HepG2 (cell line): ENCODE data around the gene REEP3. TPM values are rescaled to one million over a fixed set of nuclear protein-coding genes. Genes with fewer than 3 reads are reported as not detected.

ENCODE experiments used
- HINFP ChIP-seq: sonication (generic); formaldehyde crosslinking; IDR thresholded peaks from 2 replicates; pipeline ENCODE4 v1.4.0; 2020; ENCODE audit warnings: low read depth, mild to moderate bottlenecking, missing genetic modification reagents
- JUN ChIP-seq: sonication (generic); formaldehyde crosslinking; IDR thresholded peaks from 2 replicates; pipeline ENCODE4 v1.4.0; 2020; ENCODE audit warnings: mild to moderate bottlenecking, missing genetic modification reagents
- MED13 ChIP-seq: sonication (generic); formaldehyde crosslinking; IDR thresholded peaks from 2 replicates; pipeline ENCODE4 v1.5.0; 2020; ENCODE audit warnings: missing genetic modification reagents
- ONECUT2 ChIP-seq: sonication (generic); formaldehyde crosslinking; IDR thresholded peaks from 2 replicates; pipeline ENCODE4 v1.4.0; 2020; ENCODE audit warnings: missing genetic modification reagents
- PAXIP1 ChIP-seq: sonication (generic); formaldehyde crosslinking; conservative IDR thresholded peaks from 2 replicates; pipeline ENCODE4 v1.4.0; 2020; ENCODE audit warnings: mild to moderate bottlenecking, missing genetic modification reagents, moderate library complexity
- SCMH1 ChIP-seq: sonication (generic); formaldehyde crosslinking; IDR thresholded peaks from 2 replicates; pipeline ENCODE4 v1.9.0; 2021; ENCODE audit warnings: missing genetic modification reagents, mild to moderate bottlenecking, borderline replicate concordance
- TFAP4 ChIP-seq: sonication (generic); IDR thresholded peaks from 2 replicates; pipeline ENCODE4 v1.6.1; 2016; ENCODE audit warnings: low read depth, borderline replicate concordance
- UBTF ChIP-seq: sonication (generic); formaldehyde crosslinking; IDR thresholded peaks from 2 replicates; pipeline ENCODE4 v1.4.0; 2020; ENCODE audit warnings: mild to moderate bottlenecking, missing genetic modification reagents
- ZBTB34 ChIP-seq: sonication (generic); formaldehyde crosslinking; IDR thresholded peaks from 2 replicates; pipeline ENCODE4 v1.8.0; 2022; ENCODE audit warnings: mild to moderate bottlenecking, missing genetic modification reagents
- ZFX ChIP-seq: sonication (generic); formaldehyde crosslinking; IDR thresholded peaks from 2 replicates; pipeline ENCODE4 v1.4.0; 2020; ENCODE audit warnings: mild to moderate bottlenecking, low read depth, missing genetic modification reagents, moderate library complexity
- ZNF280D ChIP-seq: sonication (generic); formaldehyde crosslinking; IDR thresholded peaks from 2 replicates; pipeline ENCODE4 v1.5.1; 2020; ENCODE audit warnings: mild to moderate bottlenecking, missing genetic modification reagents
- ZNF577 ChIP-seq: sonication (generic); formaldehyde crosslinking; IDR thresholded peaks from 2 replicates; pipeline ENCODE4 v1.4.0; 2020; ENCODE audit warnings: mild to moderate bottlenecking, low read depth, missing genetic modification reagents, borderline replicate concordance
- ZNF678 ChIP-seq: sonication (generic); formaldehyde crosslinking; IDR thresholded peaks from 2 replicates; pipeline ENCODE4 v1.4.0; 2020; ENCODE audit warnings: mild to moderate bottlenecking, missing genetic modification reagents
- polyA plus RNA-seq, 8 experiments: library from polyadenylated mRNA; depleted of rRNA in 3 of 8; stranded (reverse) in 7 of 8; unstranded in 1 of 8; fragments of >200 nt; fragmentation: Illumina TruSeq in 4 of 8; extraction: Trizol in 4 of 8; gene quantifications; 2 replicates each; pipeline versions ENCODE4 v1.2.1 to v1.2.3, GENCODE V29; 2011 to 2016; ENCODE audit warnings: low read depth in 4 of 8, missing spikeins in 1 of 8, mixed read lengths in 1 of 8; ENCODE audit not compliant: insufficient read depth in 1 of 8
- total RNA-seq, 5 experiments: library from RNA; depleted of rRNA; stranded (reverse); fragments of >200 nt; fragmentation: Illumina TruSeq; extraction: Trizol; gene quantifications; 2 replicates each; pipeline ENCODE4 v1.2.3, GENCODE V29; 2016; ENCODE audit warnings: low read depth in 1 of 5

REEP3 gene
- total and polyA plus RNA-seq, 2 of the 13 experiments (the other 11 are each of a cell fraction or from before 2014, with no cell fraction given) = 7.1 to 31.4 TPM

GRCh38 chr10:63630085-63630930 is 109.1 kb downstream of the REEP3 start (continued):
- TF ChIP-seq ZNF280D = no peak
- TF ChIP-seq UBTF (CRISPR knock-in tag) = no peak; the same call in 1 of the 2 replicates
- TF ChIP-seq JUN (CRISPR knock-in tag) = no peak
- TF ChIP-seq ZNF577 (CRISPR knock-in tag) = no peak
- TF ChIP-seq ZNF678 (CRISPR knock-in tag) = no peak
- no peak for TF ChIP-seq PAXIP1 (CRISPR knock-in tag)
- no peak for TF ChIP-seq SCMH1 (CRISPR knock-in tag)
- no peak for TF ChIP-seq ONECUT2 (CRISPR knock-in tag)
- TF ChIP-seq HINFP (CRISPR knock-in tag) = no peak
- TF ChIP-seq MED13 = no peak
- peak; percentile 36; the same call in 1 of the 2 replicates for TF ChIP-seq ZFX
- 0 out of 2 replicates have a peak, but pooled peaks have one; percentile 6 for TF ChIP-seq TFAP4
- no peak for TF ChIP-seq ZBTB34 (CRISPR knock-in tag)
